Putamen (tissue), 1 donor: Measurements from ENCODE around the gene ESF1.

ENCODE experiments used
- DNase-seq: peaks from one replicate; pipeline ENCODE4 v3.0.0-alpha.2; 2016; ENCODE audit warnings: low spot score

ESF1 gene

GRCh38 chr20:13784893-13785715 is at the start of gene ESF1, which contains the start of gene NDUFAF5:
Gene ESF1, minus strand, starts transcription at chr20:13784919. Its CDS starts 1,779 bp downstream, at chr20:13783140.
Gene NDUFAF5, plus strand, starts transcription at chr20:13785028. Its CDS starts 41 bp downstream, at chr20:13785069.
- DNase-seq, result peak; percentile 96

GRCh38 chr20:13831476-13831875 is 46.8 kb upstream of the ESF1 start:
- no peak for DNase-seq

GRCh38 chr20:13825465-13825864 is 40.7 kb upstream of the ESF1 start:
- no peak for DNase-seq

GRCh38 chr20:13824459-13824858 is 39.7 kb upstream of the ESF1 start:
- no peak for DNase-seq

- DNase-seq, result no peak
Observed at GRCh38 chr20:13822459-13822858, 37.7 kb upstream of the ESF1 start.

GRCh38 chr20:13821876-13822275 is 37.2 kb upstream of the ESF1 start:
- DNase-seq, result no peak

- peak; percentile 40 for DNase-seq
Observed at GRCh38 chr20:13819885-13820645, 35.3 kb upstream of the ESF1 start.

- no peak for DNase-seq
Observed at GRCh38 chr20:13817342-13817741, 32.6 kb upstream of the ESF1 start.

GRCh38 chr20:13816757-13817156 is 32.0 kb upstream of the ESF1 start:
- no peak for DNase-seq

- no peak for DNase-seq
Observed at GRCh38 chr20:13814672-13815071, 30.0 kb upstream of the ESF1 start.

GRCh38 chr20:13813910-13814309 is 29.2 kb upstream of the ESF1 start:
- no peak for DNase-seq

GRCh38 chr20:13810446-13810845 is 25.7 kb upstream of the ESF1 start:
- no peak for DNase-seq

- no peak for DNase-seq
Observed at GRCh38 chr20:13809855-13810254, 25.1 kb upstream of the ESF1 start.

- no peak for DNase-seq
Observed at GRCh38 chr20:13809373-13809772, 24.7 kb upstream of the ESF1 start.

GRCh38 chr20:13800728-13801134 is 16.0 kb upstream of the ESF1 start:
- DNase-seq, result no peak

GRCh38 chr20:13799974-13800373 is 15.3 kb upstream of the ESF1 start:
- no peak for DNase-seq

GRCh38 chr20:13799040-13799439 is 14.3 kb upstream of the ESF1 start:
- no peak for DNase-seq

GRCh38 chr20:13794667-13795066 is 9.9 kb upstream of the ESF1 start:
- DNase-seq, result no peak

- DNase-seq, result no peak
Observed at GRCh38 chr20:13793001-13793400, 8.3 kb upstream of the ESF1 start.

GRCh38 chr20:13791540-13792459 is 7.1 kb upstream of the ESF1 start:
- DNase-seq, result peak; percentile 38

GRCh38 chr20:13790708-13791107 is 6.0 kb upstream of the ESF1 start:
- no peak for DNase-seq
